ENCODE measurements around the gene ENAM.

Gene ENAM

GRCh38 chr4:70628444-70628843 lies at the start of gene ENAM:
ENAM (plus strand) TSS chr4:70628744; CDS start chr4:70629501, 757 bp downstream.
- DNase-seq (ENCODE audit: low read depth in 2 of 2) = no peak

GRCh38 chr4:70581980-70582379 lies 46.6 kb upstream of the ENAM start:
- no peak for DNase-seq (ENCODE audit: low read depth in 2 of 2)

GRCh38 chr4:70583952-70584834 lies 44.4 kb upstream of the ENAM start:
- no peak for DNase-seq (ENCODE audit: low read depth in 2 of 2)

GRCh38 chr4:70586841-70587240 lies 41.7 kb upstream of the ENAM start:
- DNase-seq (ENCODE audit: low read depth in 2 of 2) = no peak

- DNase-seq (ENCODE audit: low read depth in 2 of 2) = no peak
These were observed 38.8 kb upstream of the ENAM start for GRCh38 chr4:70589785-70590184.

- no peak for DNase-seq (ENCODE audit: low read depth in 2 of 2)
These were observed 36.5 kb upstream of the ENAM start, which contains the start of gene AMBN for GRCh38 chr4:70591955-70592582. AMBN (plus strand) TSS chr4:70592256; CDS start chr4:70592359, 103 bp downstream.

GRCh38 chr4:70594196-70594595 lies 34.3 kb upstream of the ENAM start:
- no peak for DNase-seq (ENCODE audit: low read depth in 2 of 2)

GRCh38 chr4:70600305-70600704 lies 28.2 kb upstream of the ENAM start:
- DNase-seq (ENCODE audit: low read depth in 2 of 2) = no peak

- DNase-seq (ENCODE audit: low read depth in 2 of 2) = no peak
These were observed 27.6 kb upstream of the ENAM start for GRCh38 chr4:70600977-70601376.

GRCh38 chr4:70601422-70602039 lies 27.0 kb upstream of the ENAM start:
- DNase-seq (ENCODE audit: low read depth in 2 of 2) = peak; percentile 23 to 46

GRCh38 chr4:70603856-70604255 lies 24.7 kb upstream of the ENAM start:
- no peak for DNase-seq (ENCODE audit: low read depth in 2 of 2)

GRCh38 chr4:70606459-70606858 lies 22.1 kb upstream of the ENAM start:
- no peak for DNase-seq (ENCODE audit: low read depth in 2 of 2)

- no peak for DNase-seq (ENCODE audit: low read depth in 2 of 2)
These were observed 21.1 kb upstream of the ENAM start for GRCh38 chr4:70607334-70607853.

- DNase-seq (ENCODE audit: low read depth in 2 of 2) = no peak
These were observed 20.2 kb upstream of the ENAM start for GRCh38 chr4:70608324-70608723.

- no peak for DNase-seq (ENCODE audit: low read depth in 2 of 2)
These were observed 15.0 kb upstream of the ENAM start for GRCh38 chr4:70613306-70614183.

- DNase-seq (ENCODE audit: low read depth in 2 of 2) = no peak
These were observed 14.4 kb upstream of the ENAM start for GRCh38 chr4:70614184-70614555.

- no peak for DNase-seq (ENCODE audit: low read depth in 2 of 2)
These were observed 9.3 kb upstream of the ENAM start for GRCh38 chr4:70619288-70619687.

- DNase-seq (ENCODE audit: low read depth in 2 of 2) = no peak
These were observed 8.8 kb upstream of the ENAM start for GRCh38 chr4:70619778-70620177.

GRCh38 chr4:70623323-70623722 lies 5.2 kb upstream of the ENAM start:
- no peak for DNase-seq (ENCODE audit: low read depth in 2 of 2)

GRCh38 chr4:70624226-70624793 lies 4.2 kb upstream of the ENAM start:
- DNase-seq (ENCODE audit: low read depth in 2 of 2) = no peak

GRCh38 chr4:70627620-70628019 lies 924 bp upstream of the ENAM start:
- no peak for DNase-seq (ENCODE audit: low read depth in 2 of 2)

Measured in stimulated activated CD4-positive, alpha-beta T cell treated with anti-CD3 and anti-CD28 coated beads, Interleukin-1b, Interleukin-23, amount 100 ng/mL, for 4 hours (primary cell).